Inflammatory macrophage treated with lipopolysaccharide for 1 hour (primary cell): Measurements from ENCODE around the gene MAEA.
A peak's percentile ranks its signal among the peaks of the same experiment; 100 is the strongest.

Experiments
- DNase-seq, 2 donors: peaks; one replicate each; pipeline ENCODE4 v3.0.0-alpha.2; 2020 to 2022

Gene MAEA

DNA sequence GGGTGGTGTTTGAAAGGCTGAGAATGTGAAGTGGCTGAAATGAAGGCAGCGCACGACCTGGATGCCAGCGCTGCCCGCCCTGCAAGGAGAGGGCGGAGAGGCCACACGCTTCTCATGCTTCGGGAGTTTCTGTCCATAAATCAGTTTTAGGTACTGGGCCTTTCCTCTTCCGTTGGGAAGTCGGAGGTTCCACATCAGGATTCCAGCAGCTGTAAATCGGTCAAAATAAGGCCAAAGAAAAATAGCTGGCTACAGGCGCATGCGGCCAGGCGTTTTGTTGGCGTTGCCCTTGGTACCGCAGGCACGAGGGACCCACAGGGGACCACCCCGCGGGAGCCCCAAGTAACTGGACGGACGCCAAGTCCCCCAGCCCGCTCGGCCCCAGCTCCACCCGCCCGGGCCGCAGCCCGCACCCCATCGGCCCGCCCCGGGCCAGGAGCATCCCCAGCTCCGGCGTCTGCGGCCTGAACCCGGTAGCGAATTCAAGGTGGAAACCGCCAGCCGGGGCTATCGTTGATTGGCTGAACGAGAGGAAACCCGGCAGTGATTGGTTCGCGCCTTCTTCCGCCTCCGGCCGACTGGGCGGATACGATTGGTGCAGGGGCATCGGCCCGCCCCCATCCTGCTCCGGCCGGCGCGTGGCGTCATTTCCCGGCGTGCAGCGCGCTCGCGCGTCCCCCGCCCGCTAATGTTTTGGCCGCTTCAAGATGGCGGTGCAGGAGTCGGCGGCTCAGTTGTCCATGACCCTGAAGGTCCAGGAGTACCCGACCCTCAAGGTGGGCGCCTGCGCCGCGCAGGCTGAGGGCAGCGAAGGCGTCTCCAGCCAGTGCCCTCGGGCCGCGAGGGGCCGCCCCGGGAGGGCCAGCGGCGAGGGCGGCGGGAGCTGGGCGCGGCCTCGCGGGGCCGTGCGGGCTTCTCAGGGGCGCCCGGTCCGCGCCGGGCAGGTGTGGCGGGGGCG lies at the start of gene MAEA:
MAEA (plus strand) TSS at position 685 of the 958 bp plus-strand sequence; CDS start at position 708, 23 bp downstream.
- DNase-seq, result peak; percentile 96 to 98

DNA sequence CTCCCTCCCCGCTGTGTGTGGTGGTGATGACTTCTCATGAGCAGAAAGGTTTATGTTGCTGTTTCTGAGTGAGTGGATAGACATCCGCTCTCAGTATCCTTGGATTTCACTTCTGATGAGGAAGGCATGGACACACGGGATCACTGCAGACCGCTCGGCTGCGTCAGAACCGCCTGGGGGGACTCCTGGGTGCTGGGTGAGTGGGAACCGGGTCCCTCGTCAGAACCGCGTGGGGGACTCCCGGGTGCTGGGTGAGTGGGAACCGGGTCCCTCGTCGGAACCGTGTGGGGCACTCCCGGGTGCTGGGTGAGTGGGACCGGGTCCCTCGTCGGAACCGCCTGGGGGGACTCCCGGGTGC lies 49.8 kb upstream of the MAEA start:
- DNase-seq, result no peak

DNA sequence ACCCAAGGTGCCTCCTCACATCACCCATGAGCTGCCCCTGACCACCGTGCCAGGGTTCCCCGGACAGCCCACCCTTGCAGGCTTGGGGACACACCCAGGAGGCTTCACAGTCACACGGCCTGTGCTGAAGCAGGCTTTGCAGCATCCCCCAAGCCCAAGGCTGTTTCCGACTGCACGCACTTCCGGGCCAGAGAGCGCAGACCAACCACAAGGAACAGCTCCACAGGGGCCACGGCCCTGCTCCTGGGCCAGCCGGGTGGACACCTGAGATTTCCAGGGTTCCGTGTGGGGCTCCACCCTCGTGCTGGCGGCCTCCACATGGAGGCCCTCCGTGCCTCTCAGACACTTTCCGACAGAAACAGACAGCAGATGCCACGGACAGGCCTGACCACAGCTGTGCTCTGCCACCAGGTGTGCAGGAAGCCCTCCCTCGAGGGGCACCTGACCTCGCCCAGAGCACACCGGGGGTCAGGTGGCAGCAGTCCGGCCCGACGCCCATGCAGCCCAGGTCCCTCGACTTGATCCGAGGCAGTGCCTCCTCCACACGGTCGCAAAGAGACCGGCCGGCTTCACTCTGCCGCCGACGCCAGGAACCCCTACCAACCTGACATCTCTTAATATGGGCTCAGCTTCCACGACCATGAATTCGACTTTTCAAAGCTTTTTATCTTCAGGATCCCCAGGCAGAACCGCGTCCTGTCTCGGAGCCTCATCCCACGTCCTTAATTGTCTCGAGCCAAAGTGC lies 48.8 kb upstream of the MAEA start:
- DNase-seq, result no peak

DNA sequence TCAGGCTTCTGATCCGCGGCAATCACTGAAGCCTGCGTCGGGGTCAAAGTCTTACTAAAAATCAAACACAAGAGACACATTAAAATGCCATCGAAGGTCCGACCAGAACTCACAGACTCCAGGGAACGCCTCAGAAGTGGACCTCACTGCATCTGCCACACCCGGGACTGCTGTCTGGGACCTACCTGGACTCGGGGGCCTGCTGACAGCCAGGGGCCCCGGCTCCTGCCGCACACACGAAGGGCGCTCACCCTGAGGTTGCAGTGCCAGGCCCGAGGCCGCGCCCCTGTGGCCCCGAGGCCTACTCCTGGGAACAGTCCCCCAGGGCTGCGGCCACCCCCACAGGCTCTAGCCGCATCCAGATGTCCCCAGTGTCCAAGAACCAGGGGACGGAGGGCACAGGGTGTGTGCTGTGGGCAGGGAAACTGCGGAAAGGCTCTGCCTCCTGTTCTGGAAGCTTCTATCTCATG lies 48.2 kb upstream of the MAEA start:
- DNase-seq, result no peak

DNA sequence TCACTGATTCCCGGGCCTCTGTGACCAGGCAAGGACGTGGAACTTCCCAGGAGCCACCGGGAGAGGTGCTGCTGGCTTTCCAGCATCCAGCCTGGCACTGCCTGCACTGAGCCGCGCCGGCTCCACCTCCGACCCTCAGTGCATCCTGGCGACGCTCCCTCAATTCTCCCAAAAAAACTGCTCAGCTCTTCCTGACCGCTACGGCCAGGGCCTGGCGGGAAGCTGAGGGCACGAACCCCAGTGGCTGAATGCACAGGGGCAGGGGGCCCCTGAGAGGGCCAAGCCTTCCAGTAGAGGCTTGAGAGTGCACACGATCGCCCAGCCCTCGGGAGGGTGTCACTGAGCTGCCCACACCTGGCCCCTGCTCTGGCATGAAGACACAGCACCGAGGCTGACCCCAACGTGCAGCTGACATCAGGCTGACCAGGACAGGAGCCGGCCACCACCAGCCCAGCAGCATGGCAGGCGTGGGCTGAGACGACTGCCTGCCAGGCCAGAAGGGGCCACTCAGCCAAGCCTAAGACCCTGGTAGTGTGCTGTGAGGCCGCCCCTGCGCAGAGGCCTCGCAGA lies 47.7 kb upstream of the MAEA start:
- DNase-seq, result no peak

DNA sequence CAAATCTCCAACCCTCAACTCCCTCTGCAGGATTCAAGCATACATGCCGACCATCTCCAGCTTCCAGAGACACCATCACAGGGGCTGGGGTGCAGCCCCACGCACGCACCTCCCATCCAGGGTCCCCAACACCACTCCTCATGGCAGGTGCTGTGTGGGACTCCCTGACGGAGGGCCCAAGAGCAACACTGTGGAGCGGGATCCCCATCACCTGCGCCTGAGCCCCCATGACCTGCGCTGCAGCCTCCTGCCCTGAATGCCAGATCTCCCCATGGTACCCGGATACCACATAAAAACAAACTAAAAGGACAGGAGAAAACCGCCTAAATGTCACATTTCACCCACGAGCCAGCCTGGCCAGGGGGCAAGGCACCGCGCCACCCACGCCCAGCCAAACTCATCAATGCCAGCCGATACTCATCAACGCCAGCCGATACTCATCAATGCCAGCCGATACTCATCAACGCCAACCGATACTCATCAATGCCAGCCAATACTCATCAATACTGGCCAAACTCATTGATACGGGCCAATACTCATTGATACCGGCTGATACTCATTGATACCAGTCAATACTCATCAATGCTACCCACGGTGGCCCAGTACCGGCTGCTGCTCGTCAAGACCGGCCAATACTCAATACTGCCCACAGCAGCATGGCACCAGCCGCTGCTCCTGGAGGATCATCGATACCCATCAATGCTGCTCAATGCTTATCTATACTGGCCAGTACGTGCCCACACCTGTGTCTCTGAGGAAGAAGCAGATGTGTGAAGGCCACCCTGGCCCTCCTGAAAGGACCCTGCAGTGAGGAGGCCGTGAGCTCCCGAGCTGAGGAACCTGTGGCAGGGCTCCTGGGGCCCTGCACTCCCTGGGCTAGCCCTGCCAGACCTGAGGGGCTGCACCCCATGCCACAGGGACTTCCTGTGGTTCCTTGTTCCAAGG lies 46.9 kb upstream of the MAEA start:
- no peak for DNase-seq

DNA sequence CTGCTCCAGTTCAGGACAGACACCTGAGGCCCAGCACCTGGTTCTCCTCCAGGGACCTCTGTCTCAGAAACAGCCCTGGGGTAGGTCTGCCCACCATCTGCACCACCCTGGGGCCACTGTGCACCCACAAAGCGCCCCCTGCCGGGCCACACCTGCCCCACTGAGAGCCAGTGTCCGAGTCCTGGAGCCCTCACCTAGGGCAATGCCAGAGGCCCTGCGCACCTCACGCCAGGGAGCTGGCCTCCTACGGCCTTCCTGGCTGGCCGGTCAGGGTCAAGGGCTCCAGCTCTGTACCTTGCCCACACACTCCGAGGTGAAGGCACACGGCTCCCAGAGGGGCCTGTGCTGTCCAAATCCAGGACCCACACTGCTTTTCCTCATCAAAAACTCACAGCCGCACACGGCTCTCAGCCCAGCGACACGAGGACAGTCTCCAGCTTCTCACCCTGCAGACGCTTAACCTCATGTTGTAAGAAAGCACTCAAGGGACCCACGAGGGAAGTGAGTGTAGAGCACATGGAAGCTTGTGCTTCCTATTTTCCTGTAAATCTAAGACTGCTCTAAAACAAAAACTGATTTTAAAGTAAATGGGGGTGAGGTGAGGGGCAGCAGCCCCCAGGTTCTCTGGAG lies 46.1 kb upstream of the MAEA start:
- DNase-seq, result peak; percentile 38 to 60

DNA sequence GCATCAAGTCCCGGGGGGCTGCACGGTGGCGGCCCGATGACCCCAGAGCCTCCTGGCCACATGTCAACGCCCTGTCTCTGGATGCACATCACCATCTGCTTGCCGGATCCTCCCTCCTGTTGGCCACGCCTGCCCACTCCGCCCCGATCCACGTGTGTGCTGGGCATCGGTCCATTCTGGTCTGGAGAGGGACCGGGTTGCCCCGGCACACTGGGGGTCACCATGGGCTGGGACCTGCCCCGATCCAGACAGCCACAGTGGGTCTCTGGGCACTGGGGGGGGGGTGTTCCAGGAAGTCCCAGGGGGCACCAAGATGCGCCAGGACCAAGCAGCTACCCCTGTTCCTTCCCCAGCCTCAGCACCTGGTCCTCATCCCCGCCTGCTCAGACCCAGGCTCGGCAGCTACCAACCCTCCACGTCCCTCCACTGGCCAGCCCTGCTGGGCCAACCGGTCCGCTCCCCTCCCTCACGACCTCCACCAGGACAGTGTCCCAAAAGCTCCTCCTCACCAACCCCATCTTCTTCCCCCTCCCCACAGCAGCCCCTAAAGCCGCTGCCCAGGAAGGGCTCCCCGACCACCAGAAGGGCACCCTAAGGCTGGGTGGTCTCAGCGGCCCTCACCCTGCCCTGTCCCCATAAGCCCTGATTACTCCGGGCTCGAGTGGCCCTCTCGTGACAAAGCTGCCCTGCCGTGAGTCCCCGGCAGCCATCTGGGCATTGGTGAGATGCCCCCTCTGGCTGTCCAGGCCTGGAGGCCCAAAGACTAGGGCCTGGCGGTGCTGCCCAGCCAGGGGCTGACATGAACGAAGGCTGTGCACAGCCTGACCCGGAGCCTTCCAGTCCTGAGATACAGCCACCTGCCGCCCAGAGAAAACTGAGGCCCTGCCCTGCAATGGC lies 45.4 kb upstream of the MAEA start:
- no peak for DNase-seq

DNA sequence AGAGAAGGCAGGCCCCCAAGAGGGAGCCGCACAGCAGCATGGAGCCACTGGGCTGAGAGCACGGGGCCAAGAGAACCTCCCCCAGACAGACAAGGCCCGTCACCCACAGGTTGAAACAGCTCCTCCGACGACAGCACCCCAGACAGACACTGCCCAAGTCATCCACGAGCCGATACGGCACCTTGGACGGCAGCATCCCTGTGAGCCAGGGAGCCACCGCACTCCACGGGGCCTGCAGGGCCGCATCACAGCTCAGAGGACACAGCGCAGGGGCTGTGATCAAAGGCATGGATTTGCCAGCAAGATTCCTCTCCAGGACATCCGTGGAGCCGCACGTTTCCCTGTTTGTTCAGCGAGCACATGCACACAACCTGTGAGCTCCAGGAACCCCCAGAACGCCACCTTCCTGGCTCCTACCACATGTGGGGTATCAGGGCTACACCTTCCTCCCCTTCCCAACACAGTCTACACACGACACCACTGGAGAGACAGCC lies 44.7 kb upstream of the MAEA start:
- DNase-seq, result no peak

DNA sequence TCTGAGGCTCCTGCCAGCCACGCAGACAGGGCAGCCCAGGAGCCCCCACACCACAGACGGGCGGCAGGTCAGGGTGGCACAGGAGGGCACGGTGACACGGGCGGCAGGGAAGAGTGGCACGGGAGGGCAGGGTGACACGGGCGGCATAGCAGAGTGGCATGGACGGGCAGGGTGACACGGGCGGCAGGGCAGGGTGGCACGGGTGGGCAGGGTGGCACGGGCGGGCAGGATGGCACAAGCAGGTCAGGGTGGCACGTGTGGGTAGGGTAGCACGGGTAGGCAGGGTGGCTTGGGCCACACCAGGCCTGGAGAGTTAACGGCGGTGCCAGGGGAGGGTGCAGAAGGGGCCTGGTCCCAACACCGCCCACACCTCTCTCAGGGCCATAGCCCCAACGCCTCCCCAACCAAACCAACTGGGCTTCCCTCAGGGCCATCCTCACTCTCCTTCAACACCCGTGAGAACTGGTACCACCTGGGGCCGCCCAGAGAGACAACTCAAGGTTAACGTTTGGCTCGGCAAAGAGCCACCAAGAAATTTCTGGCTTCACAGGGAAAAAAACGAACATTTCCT lies 44.1 kb upstream of the MAEA start:
- DNase-seq, result no peak

DNA sequence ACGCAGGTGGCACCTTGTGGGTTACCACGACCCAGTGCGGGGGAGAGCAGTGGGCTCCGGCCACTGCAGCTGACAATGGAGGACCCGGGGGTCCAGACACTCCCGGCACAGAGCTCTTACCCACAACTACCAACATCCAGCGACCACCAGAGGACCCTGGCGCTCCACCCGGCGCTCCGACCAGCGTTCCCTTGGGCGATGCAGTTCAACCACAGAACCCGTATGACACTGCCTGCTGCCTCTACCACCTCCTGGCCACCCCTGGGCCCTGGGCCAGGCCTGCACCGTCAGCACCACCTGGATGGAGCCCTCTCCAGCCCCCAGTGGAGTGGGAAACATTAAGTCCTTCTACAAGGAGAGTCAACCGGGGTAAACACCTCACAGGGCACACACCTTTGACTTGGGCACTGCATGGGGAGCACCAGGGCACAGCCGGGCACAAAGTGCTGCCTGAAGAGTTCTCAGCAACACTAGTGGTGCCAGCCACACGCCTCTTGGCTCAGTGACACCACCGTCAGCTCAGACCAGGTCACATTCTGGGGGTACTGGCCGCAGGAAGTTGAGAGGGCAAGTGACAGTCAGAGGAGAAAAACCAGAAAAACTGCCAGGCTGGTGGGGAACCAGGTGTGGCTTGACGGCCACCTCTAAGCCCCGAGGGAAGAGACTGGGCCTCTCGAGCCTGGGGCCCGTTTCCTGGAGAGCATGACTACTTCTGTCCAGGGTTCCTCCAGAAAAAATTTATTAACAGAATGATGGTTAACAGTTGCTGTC lies 43.4 kb upstream of the MAEA start:
- no peak for DNase-seq

DNA sequence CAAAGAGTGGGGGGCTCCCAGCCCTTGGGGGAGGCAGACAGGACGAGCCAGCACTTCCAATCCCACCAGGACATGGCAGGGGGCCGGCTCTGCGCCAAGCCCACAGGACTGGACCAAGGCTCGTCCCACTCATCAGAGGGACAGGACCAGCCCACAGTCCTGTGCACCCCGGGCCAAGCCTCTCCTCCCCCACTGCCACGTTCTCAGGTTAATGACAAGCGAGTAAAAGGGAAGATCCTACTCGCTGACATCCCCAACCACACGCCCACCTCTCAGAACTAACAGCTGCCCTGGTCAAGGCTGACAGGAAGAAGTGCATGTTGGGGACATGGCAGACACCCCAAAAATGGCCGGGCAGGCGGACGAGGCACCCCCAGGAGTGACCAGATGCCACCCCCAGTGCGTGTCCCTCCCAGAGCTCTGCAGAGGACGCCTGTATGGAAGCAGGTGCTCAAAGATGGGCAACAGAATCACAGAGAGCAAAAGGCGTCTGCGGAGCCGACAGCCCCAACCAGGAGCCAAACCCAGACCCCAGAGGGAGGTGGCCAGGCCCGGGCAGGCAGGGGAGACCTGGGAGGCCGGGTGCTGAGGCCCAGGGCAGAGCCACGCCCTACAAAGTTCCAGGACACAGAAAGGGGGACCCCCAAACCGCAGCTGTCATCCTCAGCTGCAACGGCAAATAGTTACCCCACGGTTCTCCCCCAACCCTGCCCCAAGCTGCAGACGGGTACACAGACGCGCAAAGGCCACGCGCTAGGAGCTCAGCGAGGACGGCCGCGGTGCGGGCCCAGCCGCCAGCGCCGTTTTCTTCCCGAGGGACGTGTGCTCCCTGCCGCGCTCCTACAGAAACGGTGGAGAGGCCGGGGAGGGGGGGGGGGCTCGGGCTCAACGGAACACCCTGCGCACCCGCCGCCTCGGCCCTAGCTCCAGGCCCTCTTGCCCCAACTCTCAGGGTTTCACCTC lies 42.5 kb upstream of the MAEA start:
- peak; percentile 50 to 69 for DNase-seq

DNA sequence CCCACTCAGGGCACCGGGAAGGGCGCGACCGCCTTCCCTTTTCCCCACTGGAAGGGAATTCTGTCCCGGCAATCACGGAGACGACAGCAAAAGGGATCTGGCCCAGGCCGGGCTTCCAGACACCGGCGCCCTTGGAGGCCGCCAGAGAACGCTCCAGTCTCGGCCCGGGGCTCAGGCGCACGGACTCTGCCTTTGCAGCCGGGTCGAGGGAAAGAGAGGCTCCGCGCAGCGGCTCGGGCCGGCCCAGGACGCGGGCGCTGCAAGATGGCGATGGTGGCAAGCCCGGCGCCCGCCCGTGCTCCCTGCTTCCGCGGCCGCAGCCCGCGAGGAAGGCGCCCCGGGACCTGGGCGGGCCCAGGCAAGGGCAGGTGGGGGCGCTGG lies 41.8 kb upstream of the MAEA start:
- peak; percentile 22 to 29 for DNase-seq

DNA sequence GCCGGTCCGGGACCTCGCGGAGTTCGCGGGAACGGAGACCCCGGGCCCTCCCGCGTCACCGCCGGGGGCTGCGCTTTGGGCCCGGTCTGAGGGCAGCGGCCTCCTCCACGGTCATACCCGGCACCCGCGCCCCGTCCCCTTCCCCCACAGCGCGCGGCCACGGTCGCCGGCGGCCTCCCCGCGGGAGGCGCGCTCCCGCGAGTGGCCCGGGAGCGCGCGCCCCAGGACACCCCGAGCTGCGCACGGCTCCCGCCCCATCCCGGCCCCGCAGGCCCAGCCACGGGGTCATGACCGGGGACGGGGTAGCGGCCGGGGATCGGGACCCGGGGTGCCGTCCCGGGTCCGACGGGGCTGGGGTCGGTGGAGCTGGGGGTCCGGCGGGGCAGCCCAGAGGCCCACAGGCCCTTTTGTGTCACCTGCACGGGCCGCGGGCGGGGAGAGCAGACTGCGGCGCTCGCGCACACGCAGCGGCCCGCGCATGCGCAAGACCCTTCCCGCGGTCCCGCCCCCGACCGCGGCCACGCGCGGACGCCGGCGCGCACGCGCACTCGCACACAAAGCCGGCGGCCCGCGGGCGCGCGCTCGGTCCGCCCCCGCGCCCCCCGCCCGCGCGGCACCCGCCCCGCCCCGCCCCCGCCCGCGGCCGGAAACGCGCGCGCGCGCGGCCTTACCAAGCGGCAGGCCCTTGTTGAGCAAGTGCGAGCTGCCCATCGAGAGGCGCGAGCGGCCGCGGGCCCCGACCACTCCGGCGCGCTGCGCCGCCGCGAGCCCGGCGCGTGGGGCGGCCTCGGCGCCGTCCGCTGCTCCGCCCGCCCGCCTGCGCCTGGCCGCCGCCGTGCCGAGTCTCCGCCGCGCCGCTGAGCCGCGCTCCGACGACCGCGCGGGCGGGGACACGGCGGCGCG lies 41.2 kb upstream of the MAEA start, which contains the start of gene CTBP1:
CTBP1 (minus strand) TSS at position 886 of the 903 bp plus-strand sequence. CDS start 7,799 bp downstream, outside the sequence.
- DNase-seq, result peak; percentile 66 to 83

DNA sequence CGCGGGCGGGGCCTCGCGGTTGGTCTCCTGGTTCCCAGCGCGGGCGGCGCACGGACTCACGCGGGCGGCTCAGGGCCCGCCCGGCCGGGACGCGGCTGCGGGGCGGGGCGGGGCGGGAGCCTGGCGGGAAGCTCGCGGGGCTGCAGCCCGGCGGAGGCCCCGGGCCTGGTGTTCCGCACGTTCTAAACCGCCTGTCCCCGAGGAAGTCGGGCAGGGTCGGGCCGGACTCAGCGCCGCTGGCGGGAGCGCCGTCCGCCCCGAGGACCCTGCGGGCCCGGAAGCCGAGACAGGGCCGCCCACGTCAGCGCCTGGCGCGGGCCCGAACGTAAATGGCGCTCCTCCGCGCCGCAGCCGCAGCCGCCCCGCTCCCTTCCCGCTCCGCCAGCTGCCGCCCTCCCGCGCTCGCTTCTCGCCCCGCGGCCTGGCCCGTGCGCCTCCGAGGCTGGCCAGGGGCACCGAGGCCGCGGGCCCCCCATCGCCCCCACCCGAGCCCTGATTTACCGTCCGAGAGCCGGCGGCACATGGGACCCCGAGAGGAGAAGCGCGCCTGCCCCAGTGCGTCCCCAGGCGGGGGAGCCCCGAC lies 40.5 kb upstream of the MAEA start:
- peak; percentile 80 to 83 for DNase-seq

DNA sequence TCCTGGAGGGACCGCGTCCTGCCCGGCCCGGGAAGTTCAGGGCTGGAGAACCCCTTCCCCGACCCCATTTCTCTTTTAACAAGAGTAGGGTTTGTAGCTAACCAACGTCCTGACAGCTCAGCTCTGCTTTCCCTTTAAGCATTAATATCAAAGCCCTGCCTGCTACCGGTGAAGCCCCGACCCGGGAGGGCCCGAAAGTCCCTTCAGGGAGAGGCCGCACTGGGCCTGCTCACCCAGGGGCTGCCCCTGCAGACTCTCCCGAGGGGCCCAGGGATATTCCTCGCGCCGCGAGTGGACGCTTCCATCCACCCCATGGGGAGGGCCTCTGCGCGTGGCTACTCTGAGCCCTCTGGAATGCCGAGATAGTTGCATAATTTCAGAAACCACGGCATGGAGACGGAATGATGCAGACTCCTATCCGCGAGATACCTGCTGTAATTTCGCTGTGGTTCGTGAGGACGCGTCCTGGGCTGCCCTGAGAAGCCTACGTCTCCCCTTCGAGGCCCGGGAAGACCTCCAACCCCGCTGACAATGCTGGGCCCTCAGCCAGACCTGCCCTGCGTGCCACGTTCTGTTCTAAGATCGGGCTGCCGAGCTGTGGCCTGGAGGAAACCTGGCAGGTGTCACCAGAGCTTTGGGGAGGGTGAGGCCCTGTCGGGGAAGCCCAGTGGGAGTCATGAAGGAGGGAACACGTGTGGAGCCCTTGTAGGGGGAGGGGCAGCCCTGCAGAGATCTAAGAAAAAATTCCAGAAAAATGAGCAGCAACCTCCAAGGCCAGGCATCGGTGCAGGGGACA lies 39.8 kb upstream of the MAEA start:
- DNase-seq, result peak; percentile 26 to 29
